ENCODE measurements around the gene UPK1A.
A peak's percentile ranks its signal among the peaks of the same experiment; 100 is the strongest.

The UPK1A gene

DNA sequence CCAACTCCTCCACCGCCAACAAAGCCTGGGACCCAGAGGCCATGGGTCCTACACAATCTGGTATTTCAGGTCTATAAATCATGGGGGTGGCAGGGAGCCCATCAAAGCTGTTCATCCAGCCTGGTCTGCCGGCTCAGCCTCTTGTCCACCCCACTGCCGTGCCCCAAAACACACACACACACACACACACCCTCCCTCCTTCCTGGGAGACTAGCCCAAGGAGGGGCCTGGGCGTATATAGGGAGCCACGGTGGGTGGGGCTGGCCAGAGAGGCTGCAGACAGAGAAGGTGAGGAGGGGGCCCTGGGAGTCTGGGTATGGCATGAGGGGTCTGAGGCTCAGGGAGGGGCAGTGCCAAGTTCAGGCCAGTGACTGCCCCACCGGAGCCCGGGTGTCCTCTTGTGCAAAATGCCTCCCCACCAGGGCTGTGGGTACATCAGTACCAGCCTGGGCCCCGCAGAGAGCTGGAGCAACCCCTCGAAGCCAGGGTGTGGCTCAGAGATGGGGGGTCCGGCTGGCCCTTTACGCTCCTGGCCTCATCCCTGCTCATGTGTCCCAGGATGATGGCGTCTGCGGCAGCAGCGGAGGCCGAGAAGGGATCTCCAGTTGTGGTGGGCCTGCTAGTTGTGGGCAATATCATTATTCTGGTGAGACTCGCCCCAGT lies at the start of gene UPK1A:
Gene UPK1A (plus strand): TSS at position 267 of the 663 bp plus-strand sequence. CDS start 296 bp downstream, at position 563.
- no peak for DNase-seq

DNA sequence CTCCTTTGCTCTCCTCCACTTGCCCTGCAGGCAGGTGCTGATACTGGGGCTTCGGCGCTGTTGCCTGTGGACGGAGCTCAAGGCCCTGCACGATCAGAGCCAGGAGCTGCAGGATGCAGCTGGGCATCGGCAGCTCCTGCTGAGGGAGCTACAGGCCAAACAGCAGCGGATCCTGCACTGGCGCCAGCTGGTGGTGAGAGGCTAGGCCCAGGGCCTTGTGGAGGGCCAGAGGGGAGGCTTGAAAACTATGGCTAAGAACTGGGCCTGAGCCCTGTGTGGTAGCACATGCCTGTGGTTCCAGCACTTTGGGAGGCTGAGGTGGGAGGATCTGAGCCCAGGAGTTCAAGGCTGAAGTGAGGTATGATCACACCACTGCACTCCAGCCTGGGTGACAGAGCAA lies 47.5 kb upstream of the UPK1A start:
- no peak for DNase-seq

DNA sequence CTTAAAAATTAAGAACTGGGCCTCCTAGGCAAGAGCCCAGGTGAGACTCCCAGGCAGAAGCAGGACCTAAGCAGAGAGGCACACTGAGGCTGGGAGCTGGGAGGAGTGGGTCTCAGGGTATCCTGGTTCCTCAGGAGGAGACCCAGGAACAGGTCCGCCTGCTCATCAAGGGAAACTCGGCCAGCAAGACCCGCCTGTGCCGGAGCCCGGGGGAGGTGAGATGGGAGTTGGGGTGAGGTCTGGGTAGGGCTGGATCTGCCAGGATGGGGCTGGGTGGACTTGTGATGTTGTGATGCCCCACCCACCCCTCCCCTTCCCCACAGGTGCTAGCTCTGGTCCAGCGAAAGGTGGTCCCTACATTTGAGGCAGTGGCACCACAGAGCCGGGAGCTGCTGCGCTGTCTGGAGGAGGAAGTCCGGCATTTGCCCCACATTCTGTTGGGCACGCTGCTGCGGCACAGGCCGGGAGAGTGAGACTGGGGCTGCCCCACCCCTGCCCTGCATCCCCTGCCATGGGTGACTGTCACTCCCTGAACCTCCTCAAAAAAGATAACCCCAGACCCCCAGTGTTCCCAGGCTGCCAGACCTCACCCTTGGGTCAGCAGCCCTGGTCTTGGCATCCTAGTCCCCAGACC lies 46.9 kb upstream of the UPK1A start:
- DNase-seq: no peak

DNA sequence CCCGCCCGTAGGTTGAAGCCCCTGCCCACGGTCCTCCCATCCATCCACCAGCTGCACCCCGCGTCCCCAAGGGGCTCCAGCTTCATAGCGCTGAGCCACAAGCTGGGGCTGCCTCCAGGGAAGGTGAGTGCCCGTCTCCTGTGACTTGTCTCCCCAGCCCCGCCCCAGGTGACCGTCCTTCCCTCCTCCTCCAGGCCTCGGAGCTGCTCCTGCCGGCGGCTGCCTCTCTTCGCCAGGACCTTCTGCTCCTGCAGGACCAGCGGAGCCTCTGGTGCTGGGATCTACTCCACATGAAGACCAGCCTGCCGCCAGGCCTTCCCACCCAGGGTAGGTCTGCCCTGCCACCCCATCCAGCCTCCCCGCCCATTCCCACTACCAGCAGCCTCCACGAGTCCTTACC lies 46.3 kb upstream of the UPK1A start:
- DNase-seq: no peak

DNA sequence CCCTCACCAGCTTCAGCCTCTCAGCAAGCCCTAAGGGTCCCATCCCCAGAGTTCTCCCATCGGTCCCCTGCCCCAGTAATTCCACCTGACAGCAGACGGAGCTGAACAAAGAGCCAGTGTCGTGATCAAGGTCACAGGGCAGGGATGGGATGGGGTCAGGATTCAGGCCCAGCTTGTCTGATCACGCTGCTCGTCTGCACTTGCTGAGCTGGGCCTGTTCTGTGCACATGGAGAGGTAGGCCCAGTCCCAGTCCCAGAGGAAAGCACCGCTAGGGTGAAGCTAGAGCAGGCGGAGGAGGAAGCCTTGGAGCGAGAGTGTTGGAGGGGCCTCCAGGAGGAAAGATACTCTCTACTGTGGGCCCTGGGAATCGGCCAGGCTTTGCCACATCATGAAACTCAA lies 44.6 kb upstream of the UPK1A start:
- DNase-seq: no peak

DNA sequence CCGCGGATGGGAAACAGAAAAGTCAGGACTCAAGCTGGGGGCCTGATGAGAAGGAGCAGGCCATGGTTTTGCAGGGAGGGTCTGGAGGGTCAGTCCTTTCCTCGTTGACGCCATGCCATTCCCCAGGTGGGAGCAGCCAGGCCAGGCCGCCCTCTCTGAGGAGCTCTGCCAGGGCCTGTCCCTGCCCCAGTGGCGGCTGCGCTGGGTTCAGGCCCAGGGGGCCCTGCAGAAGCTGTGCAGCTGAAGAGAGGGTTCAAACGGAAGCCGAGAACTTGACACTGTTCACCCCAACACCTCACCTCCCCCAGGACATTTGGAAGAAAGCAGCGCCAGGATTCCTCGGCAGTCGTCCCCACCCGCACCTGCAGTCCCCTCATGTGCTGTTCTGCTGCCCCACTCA lies 43.6 kb upstream of the UPK1A start:
- no peak for DNase-seq

DNA sequence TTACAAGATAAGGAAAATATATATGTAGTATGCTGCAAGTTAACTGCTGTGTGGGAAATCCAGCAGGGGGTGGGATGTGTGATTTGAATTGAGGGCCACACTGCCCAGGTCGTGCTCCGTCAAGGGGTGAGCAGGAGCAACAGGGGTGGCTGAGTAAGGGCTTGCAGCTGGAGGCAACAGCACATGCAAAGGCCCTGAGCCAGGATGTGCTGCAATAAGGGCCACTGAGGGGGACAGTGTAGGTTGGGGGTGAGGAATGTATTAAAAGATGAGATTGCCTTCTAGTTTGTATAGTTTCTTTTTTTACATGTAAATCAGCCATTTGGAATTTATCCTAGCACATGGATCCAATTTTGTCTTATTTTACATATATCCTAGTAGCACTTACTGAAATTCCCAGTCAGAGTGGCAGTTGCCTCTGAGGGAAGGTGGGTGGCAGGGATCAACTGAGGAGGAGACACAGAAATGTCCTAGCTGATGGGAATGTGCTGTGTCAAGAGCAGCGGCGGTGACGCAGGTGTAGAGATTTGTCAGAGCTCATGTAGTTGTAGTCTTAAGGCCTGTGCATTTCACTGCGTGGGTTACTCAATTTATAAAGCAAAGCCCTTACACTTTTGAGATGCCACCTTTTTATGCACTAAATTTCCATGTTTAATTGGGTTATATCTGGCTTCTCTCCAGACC lies 42.8 kb upstream of the UPK1A start:
- no peak for DNase-seq

DNA sequence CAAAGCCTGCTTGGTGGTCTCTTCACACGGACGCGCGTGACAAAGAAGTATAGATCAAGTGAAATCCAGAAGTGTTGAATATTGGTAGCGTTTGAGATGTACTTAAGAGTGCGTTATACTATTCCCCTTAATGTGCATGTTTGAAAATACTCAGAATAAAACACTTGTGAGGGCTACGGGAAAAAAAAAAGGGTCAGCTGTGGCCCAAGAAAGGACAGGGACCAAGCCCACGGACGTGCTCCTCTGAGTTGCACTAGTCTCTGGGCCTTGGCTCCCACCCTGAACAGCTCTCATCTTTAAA lies 38.1 kb upstream of the UPK1A start:
- no peak for DNase-seq

DNA sequence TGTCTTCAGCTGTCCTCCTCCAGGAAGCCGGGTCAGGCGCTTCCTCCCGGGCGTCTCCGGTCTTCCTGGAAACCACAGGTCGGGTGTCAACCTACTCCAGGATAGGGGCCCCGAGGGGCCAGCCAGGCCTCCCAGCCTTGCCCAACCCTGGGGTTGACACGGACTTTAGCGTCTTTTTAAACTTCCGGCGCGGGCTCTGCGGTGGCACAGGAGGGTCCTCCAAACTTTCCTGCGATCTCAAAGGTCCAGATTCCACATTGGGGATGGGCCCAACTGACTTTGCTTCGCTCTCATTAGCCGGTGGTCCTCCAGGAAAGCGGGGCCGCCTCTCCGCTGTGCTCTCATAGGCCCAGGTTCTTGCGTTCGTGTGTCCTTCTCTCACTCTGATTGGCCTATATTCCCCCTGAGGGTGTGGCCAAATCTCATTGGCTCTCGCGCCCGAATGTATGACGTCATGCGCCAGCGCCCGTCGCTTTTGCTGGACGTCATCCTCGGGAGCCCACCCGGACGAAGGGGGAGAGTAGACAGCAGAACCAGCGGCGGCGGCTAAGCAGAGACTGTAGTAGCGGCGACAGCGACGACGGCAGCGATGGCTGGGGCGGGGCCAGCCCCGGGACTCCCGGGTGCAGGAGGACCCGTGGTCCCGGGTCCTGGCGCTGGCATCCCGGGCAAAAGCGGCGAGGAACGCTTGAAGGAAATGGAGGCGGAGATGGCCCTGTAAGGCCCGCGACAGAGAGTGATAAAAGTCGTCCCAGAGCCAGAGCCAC lies 37.6 kb upstream of the UPK1A start, which contains the start of gene RBM42:
Gene RBM42 (plus strand): TSS at position 472 of the 767 bp plus-strand sequence. CDS start 118 bp downstream, at position 590.
- peak; percentile 93 to 96 for DNase-seq

DNA sequence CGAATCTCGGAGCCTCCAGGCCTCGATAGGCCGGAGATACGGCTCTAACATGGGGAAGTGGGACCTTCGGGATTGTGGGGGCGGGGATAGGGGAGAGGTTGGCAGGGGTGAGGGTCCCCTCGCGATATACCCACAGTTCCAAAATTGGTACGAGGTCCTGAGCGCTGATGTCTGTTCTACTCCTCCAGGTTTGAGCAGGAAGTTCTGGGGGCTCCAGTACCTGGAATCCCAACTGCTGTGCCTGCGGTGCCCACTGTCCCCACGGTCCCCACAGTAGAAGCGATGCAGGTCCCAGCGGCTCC lies 37.0 kb upstream of the UPK1A start:
- no peak for DNase-seq

DNA sequence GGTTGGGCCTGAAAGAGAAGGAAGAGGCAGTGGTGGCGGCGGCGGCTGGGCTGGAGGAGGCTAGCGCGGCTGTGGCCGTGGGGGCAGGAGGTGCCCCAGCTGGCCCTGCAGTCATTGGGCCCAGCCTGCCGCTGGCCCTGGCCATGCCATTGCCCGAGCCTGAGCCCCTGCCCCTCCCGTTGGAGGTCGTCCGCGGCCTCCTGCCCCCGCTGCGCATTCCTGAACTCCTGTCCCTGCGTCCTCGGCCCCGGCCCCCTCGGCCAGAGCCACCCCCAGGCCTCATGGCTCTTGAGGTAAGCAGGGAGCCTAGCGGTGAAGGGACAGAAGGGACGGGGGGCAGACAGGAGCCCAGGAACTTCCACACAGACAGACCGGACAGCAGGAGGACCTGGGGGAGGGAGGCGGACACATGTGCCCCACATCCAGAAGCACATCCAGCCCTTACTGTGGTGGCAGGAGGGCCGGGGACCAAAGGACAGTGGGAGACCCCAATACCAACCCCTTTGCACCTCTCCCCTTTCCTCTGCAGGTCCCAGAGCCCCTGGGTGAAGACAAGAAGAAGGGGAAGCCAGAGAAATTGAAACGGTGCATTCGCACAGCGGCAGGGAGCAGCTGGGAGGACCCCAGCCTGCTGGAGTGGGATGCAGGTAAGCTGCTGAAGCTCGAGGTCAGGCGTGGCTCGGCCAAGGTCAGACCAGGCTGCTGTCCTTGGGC lies 32.4 kb upstream of the UPK1A start:
- no peak for DNase-seq

DNA sequence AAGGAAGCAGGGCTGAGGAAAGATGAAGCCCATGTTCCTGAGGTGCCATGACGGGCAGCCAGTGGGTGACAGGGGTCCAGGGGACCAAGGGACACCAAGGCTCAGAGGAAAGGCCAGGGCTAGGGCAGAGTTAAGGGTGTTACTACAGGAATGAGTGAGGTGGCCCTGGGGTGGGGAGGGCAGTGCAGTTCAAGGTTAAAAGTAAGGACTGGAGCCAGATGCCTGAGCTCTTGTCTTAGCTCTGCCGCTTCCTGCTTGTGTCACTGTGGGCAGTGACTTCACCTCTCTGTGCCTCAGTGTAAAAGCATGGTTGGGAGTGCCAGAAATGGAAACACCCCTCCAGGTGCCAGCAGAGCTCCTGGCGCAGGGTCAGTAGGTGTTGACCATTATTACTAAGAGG lies 29.7 kb upstream of the UPK1A start:
- no peak for DNase-seq

DNA sequence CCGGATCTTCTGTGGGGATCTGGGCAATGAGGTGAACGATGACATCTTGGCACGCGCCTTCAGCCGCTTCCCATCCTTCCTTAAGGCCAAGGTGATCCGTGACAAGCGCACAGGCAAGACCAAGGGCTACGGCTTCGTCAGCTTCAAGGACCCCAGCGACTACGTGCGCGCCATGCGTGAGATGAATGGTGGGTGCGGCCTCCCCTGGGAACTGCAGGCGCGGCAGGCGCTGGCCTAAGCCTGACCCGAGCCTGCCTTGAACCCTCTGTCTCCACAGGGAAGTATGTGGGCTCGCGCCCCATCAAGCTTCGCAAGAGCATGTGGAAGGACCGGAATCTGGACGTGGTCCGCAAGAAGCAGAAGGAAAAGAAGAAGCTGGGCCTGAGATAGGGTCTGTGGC lies 29.2 kb upstream of the UPK1A start:
- no peak for DNase-seq

DNA sequence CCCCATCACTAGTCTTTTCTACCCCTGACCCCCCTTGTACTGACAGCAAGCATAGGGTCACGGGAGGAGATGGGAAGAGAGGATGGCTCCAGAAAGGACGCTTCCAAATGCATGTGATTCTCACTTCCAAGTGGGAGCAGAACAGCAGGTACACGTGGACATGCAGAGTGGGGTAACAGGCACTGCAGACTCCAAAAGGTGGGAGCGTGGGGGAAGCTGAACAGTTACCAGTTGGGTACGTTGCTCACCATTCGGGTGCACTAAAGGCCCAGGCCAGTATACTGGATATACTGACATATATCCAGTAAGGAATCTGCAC lies 27.0 kb upstream of the UPK1A start:
- DNase-seq: no peak

DNA sequence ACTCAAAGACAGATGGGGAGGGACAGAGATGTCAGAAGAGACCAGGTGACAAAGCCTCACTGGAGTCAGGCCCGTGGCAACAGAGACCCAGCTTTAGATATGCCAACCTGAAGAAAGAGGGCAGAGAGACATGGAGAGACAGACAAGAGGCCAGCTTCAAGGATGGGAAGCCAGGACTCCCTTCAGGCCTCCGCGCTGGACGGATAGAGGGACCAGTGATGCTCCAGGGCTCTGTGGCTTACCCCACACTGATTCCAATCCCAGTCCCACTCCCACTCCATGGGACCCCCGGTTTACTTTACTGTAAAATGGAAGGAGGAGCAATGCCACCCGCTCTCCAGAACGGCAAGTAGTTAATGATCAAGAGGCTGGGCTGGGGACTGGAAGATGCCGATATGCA lies 26.5 kb upstream of the UPK1A start:
- no peak for DNase-seq

DNA sequence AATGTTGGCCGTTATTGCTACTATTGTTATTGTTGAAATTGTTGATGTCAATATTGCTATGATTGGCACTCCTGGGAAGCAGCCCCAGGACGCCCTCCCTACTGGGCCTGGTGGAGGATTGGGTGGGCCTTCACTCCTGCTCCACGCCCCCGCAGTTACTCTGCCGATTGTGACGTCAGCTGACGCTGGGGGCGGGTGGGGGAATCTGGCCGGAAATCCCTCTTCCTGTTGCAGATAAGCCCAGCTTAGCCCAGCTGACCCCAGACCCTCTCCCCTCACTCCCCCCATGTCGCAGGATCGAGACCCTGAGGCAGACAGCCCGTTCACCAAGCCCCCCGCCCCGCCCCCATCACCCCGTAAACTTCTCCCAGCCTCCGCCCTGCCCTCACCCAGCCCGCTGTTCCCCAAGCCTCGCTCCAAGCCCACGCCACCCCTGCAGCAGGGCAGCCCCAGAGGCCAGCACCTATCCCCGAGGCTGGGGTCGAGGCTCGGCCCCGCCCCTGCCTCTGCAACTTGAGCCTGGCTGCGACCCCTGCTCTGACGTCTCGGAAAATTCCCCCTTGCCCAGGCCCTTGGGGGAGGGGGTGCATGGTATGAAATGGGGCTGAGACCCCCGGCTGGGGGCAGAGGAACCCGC lies 24.7 kb upstream of the UPK1A start, which contains the start of gene ETV2:
Gene ETV2 (plus strand): TSS at position 231 of the 637 bp plus-strand sequence. CDS start 716 bp downstream, outside the sequence.
- peak; percentile 30 to 51 for DNase-seq

DNA sequence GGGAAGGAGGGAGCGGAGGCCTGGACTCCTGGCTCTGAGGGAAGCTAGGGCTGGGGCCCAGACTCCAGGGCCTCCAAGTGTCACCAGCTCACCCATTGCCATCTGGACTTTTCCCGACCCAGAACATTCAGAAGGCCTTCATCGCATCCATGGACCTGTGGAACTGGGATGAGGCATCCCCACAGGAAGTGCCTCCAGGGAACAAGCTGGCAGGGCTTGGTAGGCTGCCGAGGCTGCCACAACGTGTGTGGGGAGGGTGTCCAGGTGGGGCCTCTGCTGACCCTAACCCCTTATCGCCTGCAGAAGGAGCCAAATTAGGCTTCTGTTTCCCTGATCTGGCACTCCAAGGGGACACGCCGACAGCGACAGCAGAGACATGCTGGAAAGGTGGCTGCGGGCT lies 24.0 kb upstream of the UPK1A start:
- DNase-seq: no peak

DNA sequence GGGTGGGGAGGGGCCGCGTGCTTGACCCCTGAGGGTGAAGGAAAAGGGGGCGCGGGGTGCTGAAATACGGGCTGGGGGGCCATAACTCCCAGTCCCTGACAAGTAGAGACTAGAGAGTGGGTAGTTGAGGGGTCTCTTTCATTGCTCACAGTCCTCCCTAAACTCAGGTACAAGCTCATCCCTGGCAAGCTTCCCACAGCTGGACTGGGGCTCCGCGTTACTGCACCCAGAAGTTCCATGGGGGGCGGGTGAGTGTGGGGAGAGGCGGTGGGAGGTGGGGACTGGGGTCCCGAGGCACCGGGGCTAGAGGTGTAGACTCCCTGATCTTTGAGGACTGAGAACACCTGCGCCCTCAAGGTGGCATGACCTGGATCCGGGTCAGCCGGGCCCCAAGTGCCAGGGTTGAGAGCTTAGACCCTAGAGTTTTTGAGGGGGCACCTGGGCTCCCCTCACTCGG lies 23.5 kb upstream of the UPK1A start:
- no peak for DNase-seq

DNA sequence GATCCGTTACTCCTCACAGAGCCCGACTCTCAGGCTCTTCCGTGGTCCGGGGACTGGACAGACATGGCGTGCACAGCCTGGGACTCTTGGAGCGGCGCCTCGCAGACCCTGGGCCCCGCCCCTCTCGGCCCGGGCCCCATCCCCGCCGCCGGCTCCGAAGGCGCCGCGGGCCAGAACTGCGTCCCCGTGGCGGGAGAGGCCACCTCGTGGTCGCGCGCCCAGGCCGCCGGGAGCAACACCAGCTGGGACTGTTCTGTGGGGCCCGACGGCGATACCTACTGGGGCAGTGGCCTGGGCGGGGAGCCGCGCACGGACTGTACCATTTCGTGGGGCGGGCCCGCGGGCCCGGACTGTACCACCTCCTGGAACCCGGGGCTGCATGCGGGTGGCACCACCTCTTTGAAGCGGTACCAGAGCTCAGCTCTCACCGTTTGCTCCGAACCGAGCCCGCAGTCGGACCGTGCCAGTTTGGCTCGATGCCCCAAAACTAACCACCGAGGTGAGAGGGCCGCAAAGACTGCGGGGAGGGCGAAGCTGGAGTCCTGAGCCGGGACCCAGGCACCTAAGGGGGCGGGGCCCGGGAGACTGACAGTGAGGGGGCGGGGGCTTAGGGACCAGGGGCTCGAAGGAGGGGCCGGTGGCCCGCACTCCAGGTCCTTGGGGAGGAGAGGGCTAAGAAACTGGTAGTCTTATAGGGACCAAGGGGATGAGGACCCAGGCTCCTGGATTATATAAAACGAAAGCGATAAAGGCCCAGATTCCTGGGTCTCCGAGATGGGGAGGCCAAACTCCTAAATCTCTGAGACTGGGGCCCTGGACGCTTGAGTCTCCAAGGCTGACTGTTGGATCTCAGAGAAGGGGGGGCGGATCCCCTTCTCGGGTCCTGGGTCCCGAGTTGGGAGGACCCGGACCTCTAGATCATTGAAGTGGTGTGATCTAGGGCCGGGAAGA lies 22.8 kb upstream of the UPK1A start:
- peak; percentile 69 to 72 for DNase-seq

DNA sequence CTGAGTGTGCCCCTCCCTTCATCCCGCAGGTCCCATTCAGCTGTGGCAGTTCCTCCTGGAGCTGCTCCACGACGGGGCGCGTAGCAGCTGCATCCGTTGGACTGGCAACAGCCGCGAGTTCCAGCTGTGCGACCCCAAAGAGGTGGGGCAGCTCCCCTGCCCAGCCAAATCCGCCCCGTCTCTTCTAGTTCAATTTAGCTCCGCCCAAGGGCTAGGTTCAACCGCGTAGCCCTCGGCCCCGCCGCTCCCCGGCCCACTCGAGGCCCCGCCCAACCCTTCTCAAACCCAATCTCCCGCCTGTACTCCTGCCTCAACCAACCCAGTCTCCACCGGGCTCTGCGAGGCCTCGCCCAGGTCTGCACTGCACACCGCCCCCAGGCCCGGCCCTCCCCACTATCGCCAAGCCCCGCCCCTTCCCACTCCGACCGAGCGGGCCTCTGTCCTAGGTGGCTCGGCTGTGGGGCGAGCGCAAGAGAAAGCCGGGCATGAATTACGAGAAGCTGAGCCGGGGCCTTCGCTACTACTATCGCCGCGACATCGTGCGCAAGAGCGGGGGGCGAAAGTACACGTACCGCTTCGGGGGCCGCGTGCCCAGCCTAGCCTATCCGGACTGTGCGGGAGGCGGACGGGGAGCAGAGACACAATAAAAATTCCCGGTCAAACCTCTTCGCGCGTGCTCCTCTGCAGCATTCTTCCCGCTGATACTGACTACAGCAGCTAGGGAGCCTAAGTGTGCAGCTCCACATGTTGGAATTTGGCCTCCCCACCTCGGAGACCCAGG lies 21.9 kb upstream of the UPK1A start:
- DNase-seq: peak; percentile 93 to 94
